ENCODE measurements around the gene SBK1. TPM values are rescaled to one million over a fixed set of nuclear protein-coding genes. Genes with fewer than 3 reads are reported as not detected.
A peak's percentile ranks its signal among the peaks of the same experiment; 100 is the strongest.
"Not testable (repeated sequence)": the region's sequence is repeated elsewhere in the genome, so short reads cannot be mapped to it uniquely, and the experiment has no call there.

The SBK1 gene
- not detected in 2 replicates for total RNA-seq

- peak within 1 kb of the TSS; percentile 62 for H3K4me3 ChIP-seq (ENCODE audit: insufficient read depth, low read length)
- peaks cover 4% of the 10 kb centered on the region for H3K4me1 ChIP-seq (ENCODE audit: insufficient read depth, low read length)
- peak within 1 kb of the TSS; percentile 84 for H2AFZ ChIP-seq (ENCODE audit: low read length)
- H3K27me3 ChIP-seq (ENCODE audit: insufficient read depth, low read length): peaks cover 52% of the 10 kb centered on the region
- H4K20me1 ChIP-seq (ENCODE audit: insufficient read depth, low read length): no peaks in the 10 kb centered on the region
- H3K9me3 ChIP-seq (ENCODE audit: low read depth, low read length): no peaks in the 10 kb centered on the region
- TF ChIP-seq CTCF (IDR thresholded peaks at IDR 0.05; ENCODE audit: extremely low read depth, low read depth, low read length): no peak
- no peaks in the 10 kb centered on the region for H3K79me2 ChIP-seq (ENCODE audit: insufficient read depth, low read length)
- peak; percentile 98 for DNase-seq (ENCODE audit: insufficient read length, low spot score, missing footprints)
- H3K27ac ChIP-seq (ENCODE audit: low read depth, low read length): no peak within 1 kb of the TSS
- no peaks in the 10 kb centered on the region for H3K36me3 ChIP-seq (ENCODE audit: insufficient read depth, low read length)
- peak within 1 kb of the TSS; percentile 79 for H3K4me2 ChIP-seq (ENCODE audit: insufficient read depth, low read length)
Observed at GRCh38 chr16:28291651-28292626, at the start of gene SBK1. SBK1 (plus strand) TSS chr16:28292525; CDS start chr16:28317392, 24,867 bp downstream.

GRCh38 chr16:28249483-28249882, 42.8 kb upstream of the SBK1 start:
- DNase-seq (ENCODE audit: insufficient read length, low spot score, missing footprints); H3K27ac ChIP-seq (ENCODE audit: low read depth, low read length); H3K9me3 ChIP-seq (ENCODE audit: low read depth, low read length); H3K4me2 ChIP-seq (ENCODE audit: insufficient read depth, low read length); H4K20me1 ChIP-seq (ENCODE audit: insufficient read depth, low read length); H3K4me1 ChIP-seq (ENCODE audit: insufficient read depth, low read length); H2AFZ ChIP-seq (ENCODE audit: low read length); H3K4me3 ChIP-seq (ENCODE audit: insufficient read depth, low read length); H3K79me2 ChIP-seq (ENCODE audit: insufficient read depth, low read length); H3K36me3 ChIP-seq (ENCODE audit: insufficient read depth, low read length); H3K27me3 ChIP-seq (ENCODE audit: insufficient read depth, low read length): not testable (repeated sequence)

GRCh38 chr16:28250999-28251398, 41.3 kb upstream of the SBK1 start:
- Histone ChIP-seq H3K4me1 (ENCODE audit: insufficient read depth, low read length) (no peaks in the 10 kb centered on the region), H2AFZ (ENCODE audit: low read length) (no peak overlapping the region), H3K4me2 (ENCODE audit: insufficient read depth, low read length) (no peak overlapping the region), H3K79me2 (ENCODE audit: insufficient read depth, low read length) (no peaks in the 10 kb centered on the region), H3K4me3 (ENCODE audit: insufficient read depth, low read length) (no peak overlapping the region), H4K20me1 (ENCODE audit: insufficient read depth, low read length) (no peaks in the 10 kb centered on the region), H3K27me3 (ENCODE audit: insufficient read depth, low read length) (peaks cover 6% of the 10 kb centered on the region), H3K36me3 (ENCODE audit: insufficient read depth, low read length) (no peaks in the 10 kb centered on the region), H3K9me3 (ENCODE audit: low read depth, low read length) (no peaks in the 10 kb centered on the region), H3K27ac (ENCODE audit: low read depth, low read length) (no peak overlapping the region)
- no peak for DNase-seq (ENCODE audit: insufficient read length, low spot score, missing footprints)
- TF ChIP-seq CTCF (IDR thresholded peaks at IDR 0.05; ENCODE audit: extremely low read depth, low read depth, low read length): no peak

- Histone ChIP-seq H4K20me1 (ENCODE audit: insufficient read depth, low read length) (no peaks in the 10 kb centered on the region), H3K4me1 (ENCODE audit: insufficient read depth, low read length) (no peaks in the 10 kb centered on the region), H3K79me2 (ENCODE audit: insufficient read depth, low read length) (no peaks in the 10 kb centered on the region), H3K27ac (ENCODE audit: low read depth, low read length) (no peak overlapping the region), H3K4me3 (ENCODE audit: insufficient read depth, low read length) (no peak overlapping the region), H2AFZ (ENCODE audit: low read length) (no peak overlapping the region), H3K27me3 (ENCODE audit: insufficient read depth, low read length) (peaks cover 23% of the 10 kb centered on the region), H3K9me3 (ENCODE audit: low read depth, low read length) (no peaks in the 10 kb centered on the region), H3K36me3 (ENCODE audit: insufficient read depth, low read length) (no peaks in the 10 kb centered on the region), H3K4me2 (ENCODE audit: insufficient read depth, low read length) (no peak overlapping the region)
- no peak for DNase-seq (ENCODE audit: insufficient read length, low spot score, missing footprints)
- no peak for TF ChIP-seq CTCF (IDR thresholded peaks at IDR 0.05; ENCODE audit: extremely low read depth, low read depth, low read length)
Observed at GRCh38 chr16:28254158-28254557, 38.2 kb upstream of the SBK1 start.

Data from osteoblast (primary cell).